ENCODE data around the gene ZNF146.
"Not testable (repeated sequence)": the region's sequence is repeated elsewhere in the genome, so short reads cannot be mapped to it uniquely, and the experiment has no call there.

The ZNF146 gene

DNA sequence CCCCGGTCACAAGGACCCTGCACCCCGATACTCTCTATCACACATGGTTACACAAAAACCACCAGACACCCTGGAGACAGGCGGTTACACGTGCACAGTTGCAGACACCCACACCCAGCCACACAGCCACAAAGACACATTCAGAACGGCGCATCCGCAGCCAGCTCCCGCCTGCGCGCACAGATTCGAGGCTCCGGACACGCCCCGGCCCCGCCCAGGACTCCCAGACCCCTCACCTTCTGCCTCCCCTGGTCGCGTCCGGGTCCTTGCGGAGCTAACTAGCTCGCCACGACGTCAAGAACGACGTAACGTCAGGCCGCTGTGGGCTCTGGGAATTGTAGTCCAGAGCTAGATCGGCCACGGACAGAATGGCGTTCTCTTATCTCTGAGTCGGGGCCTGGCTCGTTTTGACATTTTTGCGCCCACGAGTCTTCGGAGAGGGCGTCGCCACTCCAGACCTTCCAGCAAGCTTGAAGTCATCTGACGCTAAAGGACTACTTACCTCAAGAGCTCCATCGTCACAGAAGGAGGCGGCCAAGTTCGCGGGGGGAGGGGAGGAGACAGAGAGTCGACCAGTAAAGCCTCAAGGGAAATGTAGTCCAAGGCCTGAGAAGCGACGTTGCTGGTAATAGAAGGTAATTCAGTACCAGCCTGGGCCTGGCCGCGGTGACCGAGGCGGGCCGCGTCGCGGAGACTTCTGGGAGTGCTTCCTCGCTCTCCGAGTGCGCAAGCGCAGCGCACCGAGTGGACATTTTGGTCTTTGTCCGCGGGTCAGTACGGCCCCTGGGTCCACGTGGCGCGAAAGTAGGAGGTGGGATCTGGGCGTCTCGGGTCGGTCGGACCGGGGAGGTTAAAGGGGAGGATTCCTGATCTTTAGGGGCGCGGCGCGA lies at the start of gene ZNF146, which contains the start of gene ZNF565:
Gene ZNF146 (plus strand): TSS at position 721 of the 890 bp plus-strand sequence. CDS start 21,335 bp downstream, outside the sequence.
Gene ZNF565 (minus strand): TSS at position 280 of the 890 bp plus-strand sequence. CDS start 12,680 bp downstream, outside the sequence.
- DNase-seq = peak; percentile 99

DNA sequence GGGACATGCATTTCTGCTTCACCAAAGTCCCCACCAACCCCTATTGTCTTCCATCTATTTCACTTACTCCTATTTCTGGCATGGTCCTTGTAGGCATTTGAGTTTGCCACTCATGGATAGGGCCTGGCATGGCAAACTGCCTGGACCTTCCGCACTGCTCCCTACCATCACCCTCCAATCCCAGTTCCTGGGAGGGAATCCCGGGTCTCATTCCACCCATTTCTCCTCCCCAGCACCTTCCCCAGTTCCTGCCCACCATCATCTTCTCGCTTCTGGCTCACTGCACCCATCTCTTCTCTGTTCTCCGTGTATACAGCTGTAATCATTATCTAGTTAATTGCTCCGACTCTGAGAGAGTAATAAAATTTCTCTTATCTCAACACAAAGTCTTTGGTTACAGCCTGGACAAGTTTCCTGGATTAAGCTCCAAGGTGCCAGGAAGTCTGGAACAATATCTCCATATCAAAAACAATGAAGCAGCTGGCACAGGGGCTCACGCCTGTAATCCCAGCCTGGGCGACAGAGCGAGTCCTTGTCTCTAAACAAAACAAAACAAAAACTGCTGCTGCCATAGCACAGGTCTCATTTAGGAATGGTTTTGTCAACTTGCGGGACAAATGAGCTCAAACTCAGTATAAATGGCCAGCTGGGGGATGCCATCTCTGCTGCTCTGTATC lies 45.7 kb upstream of the ZNF146 start:
- peak; percentile 95 to 96 for DNase-seq

DNA sequence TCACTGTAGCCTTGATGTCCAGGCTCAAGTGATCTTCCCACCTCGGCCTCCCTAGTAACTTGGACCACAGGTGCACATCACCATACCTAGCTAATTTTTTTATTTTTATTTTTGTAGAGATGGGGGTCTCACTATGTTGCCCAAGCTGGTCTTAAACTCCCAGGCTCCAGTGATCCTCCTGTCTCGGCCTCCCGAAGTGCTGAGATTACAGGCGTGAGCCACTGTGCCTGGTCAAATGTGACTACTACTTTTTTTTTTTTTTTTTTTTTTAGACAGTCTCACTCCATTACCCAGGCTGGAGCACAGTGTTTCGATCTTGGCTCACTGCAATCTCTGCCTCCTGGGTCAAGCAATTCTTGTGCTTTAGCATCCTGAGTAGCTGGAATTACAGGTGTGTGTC lies 42.1 kb upstream of the ZNF146 start:
- no peak for DNase-seq

- DNase-seq = not testable (repeated sequence)
Observed at GRCh38 chr19:36173846-36174245, 41.1 kb upstream of the ZNF146 start.

DNA sequence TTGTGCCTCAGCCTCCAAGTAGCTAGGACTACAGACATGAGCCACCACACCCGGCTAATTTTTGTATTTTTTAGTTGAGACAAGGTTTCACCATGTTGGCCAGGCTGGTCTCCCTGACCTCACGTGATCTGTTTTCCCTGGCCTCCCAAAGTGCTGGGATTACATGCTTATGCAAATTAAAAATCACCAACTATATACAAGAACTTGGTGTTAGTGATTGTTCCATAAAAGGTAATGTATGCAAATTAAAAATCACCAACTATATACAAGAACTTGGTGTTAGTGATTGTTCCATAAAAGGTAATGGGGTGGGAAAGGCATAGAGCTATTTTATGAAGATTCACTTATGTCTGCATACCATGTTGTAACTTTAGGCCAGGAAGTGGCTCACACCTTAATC lies 35.8 kb upstream of the ZNF146 start:
- not testable (repeated sequence) for DNase-seq

GRCh38 chr19:36182612-36183244 lies 32.2 kb upstream of the ZNF146 start:
- DNase-seq = no peak

DNA sequence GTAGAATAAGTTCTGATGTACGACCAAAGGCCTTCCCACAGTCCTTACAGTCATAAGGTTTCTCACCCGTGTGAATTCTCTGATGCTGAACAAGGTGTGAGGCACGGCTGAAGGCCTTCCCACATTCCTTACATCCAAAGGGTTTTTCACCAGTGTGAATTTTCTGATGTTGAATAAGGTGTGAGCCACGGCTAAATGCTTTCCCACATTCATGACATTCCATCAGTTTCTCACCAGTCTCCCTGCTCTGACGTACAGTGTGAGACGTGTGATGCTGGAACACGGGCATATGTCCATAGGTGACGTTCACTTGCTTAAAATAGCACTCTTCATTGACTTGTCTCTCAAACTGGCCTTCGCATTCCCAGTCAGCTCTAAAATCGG lies 31.7 kb upstream of the ZNF146 start:
- DNase-seq = no peak

DNA sequence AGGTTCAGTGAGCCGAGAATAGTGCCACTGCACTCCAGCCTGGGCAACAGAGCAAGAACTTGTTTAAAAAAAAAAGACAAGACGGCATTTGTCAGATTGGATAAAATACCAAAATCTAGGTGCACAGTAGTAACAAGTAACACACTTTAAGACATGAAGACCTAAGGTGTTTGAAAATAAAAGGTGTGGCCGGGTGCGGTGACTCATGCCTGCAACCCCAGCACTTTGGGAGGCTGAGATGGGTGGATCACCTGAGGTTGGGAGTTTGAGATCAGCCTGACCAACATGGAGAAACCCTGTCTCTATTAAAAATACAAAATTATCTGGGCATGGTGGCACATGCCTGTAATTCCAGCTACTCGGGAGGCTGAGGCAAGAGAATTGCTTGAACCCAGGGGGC lies 28.2 kb upstream of the ZNF146 start:
- not testable (repeated sequence) for DNase-seq

GRCh38 chr19:36196249-36196648 lies 18.7 kb upstream of the ZNF146 start:
- no peak for DNase-seq

- no peak for DNase-seq
Observed at GRCh38 chr19:36198119-36198518, 16.8 kb upstream of the ZNF146 start.

GRCh38 chr19:36201684-36202083 lies 13.2 kb upstream of the ZNF146 start:
- DNase-seq = no peak

DNA sequence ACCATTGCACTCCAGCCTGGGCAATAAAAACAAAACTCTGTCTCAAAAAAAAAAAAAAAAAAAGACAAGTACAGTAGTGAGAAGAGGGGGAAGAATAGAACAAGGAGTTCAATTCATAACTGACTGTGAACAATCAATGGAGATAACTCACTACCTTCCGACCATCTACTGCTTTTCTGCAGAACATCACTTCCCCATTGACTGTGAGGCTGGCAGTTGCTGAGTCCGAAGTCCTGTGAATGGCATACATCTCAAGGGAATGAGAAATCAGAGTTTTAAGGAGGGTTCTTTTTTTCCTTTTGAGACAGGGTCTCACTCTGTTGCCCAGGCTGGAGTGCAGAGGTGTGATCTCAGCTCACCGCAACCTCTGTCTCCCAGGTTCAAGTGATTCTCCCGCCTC lies 11.6 kb upstream of the ZNF146 start:
- no peak for DNase-seq

GRCh38 chr19:36207605-36208252 lies 7.2 kb upstream of the ZNF146 start:
- DNase-seq = no peak

DNA sequence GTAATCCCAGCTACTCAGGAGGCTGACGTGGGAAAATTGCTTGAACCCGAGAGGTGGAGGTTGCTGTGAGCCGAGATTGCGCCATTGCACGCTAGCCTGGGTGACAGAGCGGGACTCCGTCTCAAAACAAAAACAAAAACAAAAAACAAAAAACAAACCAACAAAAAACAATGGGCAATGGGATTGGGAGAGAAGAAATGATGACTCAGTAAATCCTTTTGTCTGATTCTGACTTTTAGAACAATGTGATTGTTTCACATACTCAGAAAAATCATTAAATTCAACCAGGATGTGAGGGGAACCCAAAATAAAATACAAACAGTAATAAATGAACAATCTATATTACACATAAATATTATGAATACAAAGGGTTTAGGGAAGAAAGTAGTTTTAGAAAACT lies 5.5 kb upstream of the ZNF146 start:
- DNase-seq = no peak

DNA sequence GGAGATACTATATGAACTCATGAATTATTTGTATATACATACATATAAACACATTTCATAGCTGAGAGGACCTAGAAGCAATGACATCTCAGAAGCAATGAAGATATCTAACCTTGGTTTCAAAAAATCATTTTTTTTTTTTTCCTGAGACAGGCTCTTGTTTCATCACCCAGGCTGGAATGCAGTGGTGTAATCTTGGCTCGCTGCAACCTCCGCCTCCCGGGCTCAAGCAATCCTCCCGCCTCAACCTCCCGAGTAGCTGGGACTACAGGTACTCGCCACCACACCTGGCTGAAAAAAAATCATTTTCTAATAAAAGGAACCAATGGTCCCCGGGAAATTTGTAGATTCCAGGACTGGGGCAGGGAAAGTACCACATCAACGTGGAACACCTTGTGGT lies 4.4 kb upstream of the ZNF146 start:
- DNase-seq = no peak

DNA sequence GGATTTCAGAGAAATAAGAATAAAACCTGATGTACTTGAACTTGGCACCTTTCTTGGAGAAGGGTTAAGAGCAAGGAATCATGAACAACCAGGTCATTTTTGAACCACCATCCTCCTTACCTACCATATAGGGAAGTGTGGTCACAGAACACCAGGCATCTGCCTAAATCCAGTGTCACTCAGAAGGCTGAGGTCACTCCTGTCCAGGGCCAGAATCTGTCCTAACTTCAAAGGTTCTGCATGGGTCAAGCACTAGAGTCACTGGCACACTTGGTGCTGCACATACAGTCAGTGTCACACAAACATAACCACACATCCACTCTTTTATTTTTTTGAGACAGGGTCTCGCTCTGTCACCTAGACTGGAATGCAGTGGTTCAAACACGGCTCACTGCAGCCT lies 2.0 kb upstream of the ZNF146 start:
- DNase-seq = no peak

GRCh38 chr19:36215276-36216123 lies 594 bp downstream of the ZNF146 start:
- peak; percentile 25 to 62 for DNase-seq

GRCh38 chr19:36221474-36221873 lies 6.6 kb downstream of the ZNF146 start:
- no peak for DNase-seq

GRCh38 chr19:36222503-36222902 lies 7.6 kb downstream of the ZNF146 start:
- DNase-seq = no peak

DNA sequence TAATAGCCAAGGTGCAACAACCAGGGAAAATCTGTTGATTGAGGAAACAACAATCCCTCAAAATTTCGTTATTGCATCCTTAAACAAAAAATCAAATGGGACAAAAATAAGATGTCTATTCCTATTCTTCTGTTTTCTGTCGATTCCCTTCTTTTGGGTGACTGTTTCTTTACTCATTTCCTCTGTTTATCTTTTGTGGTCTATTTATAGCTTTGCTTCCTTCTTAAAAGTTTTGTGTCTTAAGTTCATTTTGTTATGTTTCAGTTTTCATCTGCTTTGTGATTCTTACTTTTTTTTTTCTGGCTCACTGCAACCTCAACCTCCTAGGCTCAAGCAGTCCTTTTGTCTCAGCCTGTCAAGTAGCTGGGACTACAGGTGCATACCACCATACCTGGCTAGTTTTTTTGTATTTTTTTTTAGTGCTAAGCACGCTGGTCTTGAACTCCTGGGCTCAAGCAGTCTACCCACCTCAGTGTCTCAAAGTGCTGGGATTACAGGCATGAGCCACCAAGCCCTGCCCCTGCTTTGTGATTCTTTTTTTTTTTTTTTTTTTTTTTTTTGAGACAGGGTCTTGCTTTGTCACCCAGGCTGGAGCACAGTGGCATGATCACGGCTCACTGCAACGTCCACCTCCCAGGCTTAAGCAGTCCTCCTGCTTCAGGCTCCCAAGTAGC lies 10.4 kb downstream of the ZNF146 start:
- DNase-seq = no peak

- not testable (repeated sequence) for DNase-seq
Observed at GRCh38 chr19:36233626-36234025, 18.7 kb downstream of the ZNF146 start.

All from NCI-H524 (cell line).